ENCODE results near the gene MYO1D.

- TF ChIP-seq CTCF (conservative IDR thresholded peaks at IDR 0.05): no peak
- TF ChIP-seq EZH2 (IDR thresholded peaks at IDR 0.05; ENCODE audit: low read depth): no peak
These were observed 184.7 kb downstream of the MYO1D start for GRCh38 chr17:32692179-32692578.
